Measurements from ENCODE around the gene MPV17L2. TPM values are rescaled to one million over a fixed set of nuclear protein-coding genes. Genes with fewer than 3 reads are reported as not detected.
A peak's percentile ranks its signal among the peaks of the same experiment; 100 is the strongest.

The MPV17L2 gene
- total and polyA plus RNA-seq, 3 donors from 2014 or later, result 11.2 to 15.8 (median 15.2) TPM

DNA sequence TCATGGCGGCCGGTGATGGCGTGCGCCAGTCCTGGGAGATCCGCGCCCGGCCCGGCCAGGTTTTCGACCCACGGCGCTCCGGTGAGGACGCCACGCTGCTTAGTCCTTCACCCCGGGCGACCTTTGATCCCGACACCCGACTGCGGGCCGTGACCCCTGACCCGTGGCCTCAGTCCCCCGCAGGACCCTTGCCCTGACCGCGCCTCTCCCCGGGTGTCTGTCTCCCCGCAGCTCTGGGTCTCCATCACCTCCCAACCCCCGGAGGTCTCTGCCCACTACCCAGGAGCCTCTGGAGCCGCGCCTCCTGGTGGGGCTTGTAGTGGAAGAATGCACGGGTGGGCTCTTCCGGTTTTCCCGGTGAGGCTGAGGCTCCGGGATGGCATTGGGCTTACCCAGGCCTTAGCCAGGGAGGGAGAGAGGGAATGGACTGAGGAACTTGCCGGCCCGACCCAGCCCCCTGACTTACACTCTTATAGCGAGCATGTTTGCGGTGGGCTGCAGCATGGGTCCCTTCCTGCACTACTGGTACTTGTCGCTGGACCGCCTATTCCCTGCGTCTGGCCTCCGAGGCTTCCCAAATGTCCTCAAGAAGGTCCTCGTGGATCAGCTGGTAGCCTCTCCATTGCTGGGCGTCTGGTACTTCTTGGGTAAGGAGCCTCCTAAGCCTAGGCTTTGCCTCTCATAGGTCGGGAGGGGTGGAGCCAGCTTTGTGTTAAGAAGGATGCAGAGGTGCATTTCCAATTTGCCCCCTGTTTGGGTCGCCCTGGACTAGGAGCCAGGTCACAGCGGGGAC is 566 bp downstream of the MPV17L2 start:
- peak; percentile 26 for DNase-seq
- Histone ChIP-seq H3K4me3 (peak overlapping the region; percentile 63 to 83), H3K36me3 (ENCODE audit: low read depth, missing control alignments) (no peaks in the 10 kb centered on the region), H3K4me1 (peaks cover 15% of the 10 kb centered on the region), H3K27me3 (no peaks in the 10 kb centered on the region), H3K9me3 (no peaks in the 10 kb centered on the region), H3K27ac (peak overlapping the region; percentile 62 to 85)
- TF ChIP-seq, protein P1, sequence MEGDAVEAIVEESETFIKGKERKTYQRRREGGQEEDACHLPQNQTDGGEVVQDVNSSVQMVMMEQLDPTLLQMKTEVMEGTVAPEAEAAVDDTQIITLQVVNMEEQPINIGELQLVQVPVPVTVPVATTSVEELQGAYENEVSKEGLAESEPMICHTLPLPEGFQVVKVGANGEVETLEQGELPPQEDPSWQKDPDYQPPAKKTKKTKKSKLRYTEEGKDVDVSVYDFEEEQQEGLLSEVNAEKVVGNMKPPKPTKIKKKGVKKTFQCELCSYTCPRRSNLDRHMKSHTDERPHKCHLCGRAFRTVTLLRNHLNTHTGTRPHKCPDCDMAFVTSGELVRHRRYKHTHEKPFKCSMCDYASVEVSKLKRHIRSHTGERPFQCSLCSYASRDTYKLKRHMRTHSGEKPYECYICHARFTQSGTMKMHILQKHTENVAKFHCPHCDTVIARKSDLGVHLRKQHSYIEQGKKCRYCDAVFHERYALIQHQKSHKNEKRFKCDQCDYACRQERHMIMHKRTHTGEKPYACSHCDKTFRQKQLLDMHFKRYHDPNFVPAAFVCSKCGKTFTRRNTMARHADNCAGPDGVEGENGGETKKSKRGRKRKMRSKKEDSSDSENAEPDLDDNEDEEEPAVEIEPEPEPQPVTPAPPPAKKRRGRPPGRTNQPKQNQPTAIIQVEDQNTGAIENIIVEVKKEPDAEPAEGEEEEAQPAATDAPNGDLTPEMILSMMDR (IDR thresholded peaks at IDR 0.05), result peak in 1 of 3 experiments; percentile 4
- no peak for TF ChIP-seq POLR2A (IDR thresholded peaks at IDR 0.05)
- intact Hi-C loops (cut with DNase I; ENCODE audit: low total_unique reads), result no loop called here
- 3 to 7% methylated on average over 17 to 46 of the region's 46 CpGs for WGBS, 2 donors

DNA sequence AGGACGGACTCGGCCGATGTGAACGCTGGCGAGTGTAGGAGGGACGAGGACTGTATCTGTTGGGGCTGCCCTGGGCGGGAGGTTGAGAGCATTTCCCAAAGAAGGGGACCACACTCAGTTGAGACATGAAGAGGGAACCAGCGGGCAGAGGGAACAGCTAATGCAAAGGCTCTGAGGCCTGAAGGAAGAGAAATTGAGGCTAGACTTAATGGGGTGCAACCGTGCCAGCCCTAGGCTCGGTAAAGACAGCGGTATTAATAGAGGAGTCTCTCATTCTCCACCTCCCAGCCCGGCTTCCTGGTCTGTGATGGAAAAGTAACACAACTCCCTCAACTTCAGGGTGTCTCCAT is 1.1 kb downstream of the MPV17L2 start:
- no peak for DNase-seq
- Histone ChIP-seq H3K36me3 (ENCODE audit: low read depth, missing control alignments) (no peaks in the 10 kb centered on the region), H3K9me3 (no peaks in the 10 kb centered on the region), H3K4me1 (peaks cover 15% of the 10 kb centered on the region), H3K4me3 (peak overlapping the region; percentile 63 to 83), H3K27ac (peak overlapping the region in 1 of 2 donors; percentile 85), H3K27me3 (no peaks in the 10 kb centered on the region)
- intact Hi-C loops (cut with DNase I; ENCODE audit: low total_unique reads), result no loop called here
- 38 to 50% methylated on average over 12 of the region's 12 CpGs for WGBS, 2 donors
- TF ChIP-seq, protein P1 (IDR thresholded peaks at IDR 0.05), result no peak

DNA sequence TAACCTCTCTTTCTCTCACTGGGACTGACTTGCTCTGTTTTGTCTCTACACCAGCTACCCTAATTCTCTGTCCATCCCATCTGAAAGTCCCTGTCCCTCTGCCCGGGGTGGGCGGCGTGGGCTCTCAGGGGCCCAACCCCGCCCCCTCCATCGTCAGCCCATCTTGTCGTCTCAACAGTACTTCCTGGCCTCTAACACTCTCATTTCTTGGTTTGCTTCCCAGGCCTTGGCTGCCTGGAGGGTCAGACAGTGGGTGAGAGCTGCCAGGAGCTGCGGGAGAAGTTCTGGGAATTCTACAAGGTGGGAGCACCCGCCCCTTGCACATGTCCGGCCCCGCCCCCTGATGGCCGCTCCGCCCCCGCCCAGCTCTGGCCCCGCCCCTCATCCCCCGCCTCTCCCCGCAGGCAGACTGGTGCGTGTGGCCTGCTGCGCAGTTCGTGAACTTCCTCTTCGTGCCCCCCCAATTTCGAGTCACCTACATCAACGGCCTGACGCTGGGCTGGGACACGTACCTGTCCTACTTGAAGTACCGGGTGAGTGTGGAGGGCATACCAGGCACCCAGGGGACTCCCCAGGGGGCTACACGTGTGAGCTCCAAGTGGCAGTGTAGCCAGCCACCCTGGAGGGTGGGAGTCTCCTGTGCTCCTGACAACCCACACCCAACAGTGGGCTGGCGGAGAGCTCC is 1.7 kb downstream of the MPV17L2 start:
- no peaks in the 10 kb centered on the region for H3K36me3 ChIP-seq (ENCODE audit: low read depth, missing control alignments)
- H3K4me1 ChIP-seq, result peaks cover 15% of the 10 kb centered on the region
- H3K4me3 ChIP-seq, result peak overlapping the region in 1 of 2 donors; percentile 83
- intact Hi-C loops (cut with DNase I; ENCODE audit: low total_unique reads), result no loop called here
- TF ChIP-seq POLR2A (IDR thresholded peaks at IDR 0.05), result no peak
- TF ChIP-seq, protein P1 (IDR thresholded peaks at IDR 0.05), result no peak
- no peaks in the 10 kb centered on the region for H3K9me3 ChIP-seq
- DNase-seq, result peak; percentile 59
- no peak overlapping the region for H3K27ac ChIP-seq
- no peaks in the 10 kb centered on the region for H3K27me3 ChIP-seq
- whole genome bisulfite sequencing, 2 donors, result 19 to 38% methylated on average over 8 to 25 of the region's 27 CpGs

DNA sequence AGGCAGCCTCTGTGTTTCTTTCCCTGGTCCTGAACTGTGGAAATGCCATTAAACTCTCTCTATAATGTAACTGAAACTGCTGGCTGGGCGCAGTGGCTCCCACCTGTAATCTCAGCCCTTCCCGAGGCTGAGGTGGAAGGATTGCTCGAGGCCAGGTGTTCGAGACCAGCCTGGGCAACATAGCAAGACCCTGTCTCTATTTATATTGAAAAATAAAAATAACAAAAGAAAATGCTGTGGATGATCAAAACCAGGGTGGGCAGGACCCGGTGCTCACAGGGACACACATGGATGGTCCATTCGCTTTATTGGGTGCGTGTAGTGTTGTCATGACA is 3.5 kb downstream of the MPV17L2 start:
- Histone ChIP-seq H3K4me1 (peaks cover 15% of the 10 kb centered on the region), H3K36me3 (ENCODE audit: low read depth, missing control alignments) (no peaks in the 10 kb centered on the region), H3K9me3 (no peaks in the 10 kb centered on the region), H3K4me3 (no peak overlapping the region), H3K27me3 (no peaks in the 10 kb centered on the region), H3K27ac (no peak overlapping the region)
- 90 to 91% methylated on average over 7 of the region's 7 CpGs for WGBS, 2 donors
- no peak for TF ChIP-seq POLR2A (IDR thresholded peaks at IDR 0.05)
- TF ChIP-seq, protein P1 (IDR thresholded peaks at IDR 0.05), result no peak
- intact Hi-C loops (cut with DNase I; ENCODE audit: low total_unique reads), result no loop called here
- DNase-seq, result no peak

Measured in testis (tissue), 3 donors.